Stimulated activated naive CD4-positive, alpha-beta T cell (primary cell): ENCODE results near the gene RUNX1.
A peak's percentile ranks its signal among the peaks of the same experiment; 100 is the strongest.
"Not testable (repeated sequence)": the region's sequence is repeated elsewhere in the genome, so short reads cannot be mapped to it uniquely, and the experiment has no call there.

ENCODE experiments used
- DNase-seq, 6 experiments: peaks; one replicate each; lab custom pipeline; 2025; lab: John Stamatoyannopoulos, UW

RUNX1 gene

GRCh38 chr21:34969423-34970166 is 79.5 kb downstream of the RUNX1 start:
- DNase-seq = no peak

- peak in 4 of 6 experiments; percentile 3 to 17 (median 16) for DNase-seq
Observed at GRCh38 chr21:34968414-34969333, 80.4 kb downstream of the RUNX1 start.

- DNase-seq = no peak
Observed at GRCh38 chr21:34967509-34968289, 81.4 kb downstream of the RUNX1 start.

- DNase-seq = not testable (repeated sequence)
Observed at GRCh38 chr21:34966881-34967280, 82.2 kb downstream of the RUNX1 start.

GRCh38 chr21:34965200-34966174 is 83.6 kb downstream of the RUNX1 start:
- no peak for DNase-seq

GRCh38 chr21:34962586-34963222 is 86.4 kb downstream of the RUNX1 start:
- DNase-seq = no peak

- no peak for DNase-seq
Observed at GRCh38 chr21:34962136-34962535, 87.0 kb downstream of the RUNX1 start.

- no peak for DNase-seq
Observed at GRCh38 chr21:34960687-34961086, 88.4 kb downstream of the RUNX1 start.

GRCh38 chr21:34959607-34960006 is 89.5 kb downstream of the RUNX1 start:
- DNase-seq = no peak

- no peak for DNase-seq
Observed at GRCh38 chr21:34958040-34958439, 91.1 kb downstream of the RUNX1 start.

- DNase-seq = no peak
Observed at GRCh38 chr21:34956416-34957316, 92.4 kb downstream of the RUNX1 start.

- DNase-seq = no peak
Observed at GRCh38 chr21:34953950-34954349, 95.2 kb downstream of the RUNX1 start.

GRCh38 chr21:34952701-34953100 is 96.4 kb downstream of the RUNX1 start:
- no peak for DNase-seq

GRCh38 chr21:34951868-34952267 is 97.2 kb downstream of the RUNX1 start:
- DNase-seq = not testable (repeated sequence)

- no peak for DNase-seq
Observed at GRCh38 chr21:34950980-34951379, 98.1 kb downstream of the RUNX1 start.

GRCh38 chr21:34949499-34949898 is 99.6 kb downstream of the RUNX1 start:
- DNase-seq = no peak

- no peak for DNase-seq
Observed at GRCh38 chr21:34949030-34949429, 100.1 kb downstream of the RUNX1 start.

GRCh38 chr21:34948157-34948556 is 100.9 kb downstream of the RUNX1 start:
- no peak for DNase-seq

- no peak for DNase-seq
Observed at GRCh38 chr21:34946916-34947534, 102.1 kb downstream of the RUNX1 start.
